Duodenal mucosa (tissue), 2 donors: Measurements from ENCODE around the gene HSDL2.

Experiments
- H3K27ac ChIP-seq: one replicate; pipeline ENCODE4 v1.7.0; 2013; ENCODE audit warnings: low read depth, low read length
- H3K27me3 ChIP-seq, 2 donors: one replicate each; pipeline ENCODE4 v1.7.0; 2013; ENCODE audit warnings: low read length in 2 of 2, control low read depth in 1 of 2; ENCODE audit not compliant: insufficient read depth in 2 of 2, control insufficient read depth in 1 of 2
- H3K36me3 ChIP-seq, 2 donors: one replicate each; pipeline ENCODE4 v1.7.0; 2013; ENCODE audit warnings: low read length in 2 of 2, control low read depth in 1 of 2; ENCODE audit not compliant: insufficient read depth in 2 of 2, control insufficient read depth in 1 of 2
- H3K4me1 ChIP-seq, 2 donors: one replicate each; pipeline ENCODE4 v1.7.0; 2013; ENCODE audit warnings: low read length in 2 of 2, control low read depth in 1 of 2; ENCODE audit not compliant: insufficient read depth in 2 of 2, control insufficient read depth in 1 of 2
- H3K4me3 ChIP-seq, 2 donors: one replicate each; pipeline ENCODE4 v1.7.0; 2013; ENCODE audit warnings: low read length in 2 of 2, low read depth in 1 of 2
- H3K9ac ChIP-seq, 2 donors: one replicate each; pipeline ENCODE4 v1.7.0; 2013; ENCODE audit warnings: low read length in 2 of 2, low read depth in 1 of 2
- H3K9me3 ChIP-seq, 2 donors: one replicate each; pipeline ENCODE4 v1.7.0; 2013; ENCODE audit warnings: low read length in 2 of 2, control low read depth in 1 of 2; ENCODE audit not compliant: control insufficient read depth in 1 of 2

The HSDL2 gene

GRCh38 chr9:112380102-112380824 lies at the start of gene HSDL2:
Gene HSDL2, plus strand, starts transcription at chr9:112380108. Its CDS starts 56 bp downstream, at chr9:112380164.
- peaks cover 21 to 40% of the 10 kb centered on the region in 2 donors for H3K4me1 ChIP-seq
- H3K36me3 ChIP-seq = no peaks in the 10 kb centered on the region

GRCh38 chr9:112331674-112331952 lies 48.3 kb upstream of the HSDL2 start:
- Histone ChIP-seq H3K4me3 (peak overlapping the region; percentile 79 to 93), H3K36me3 (no peaks in the 10 kb centered on the region), H3K27me3 (no peaks in the 10 kb centered on the region), H3K4me1 (peaks cover 18 to 41% of the 10 kb centered on the region in 2 donors), H3K9ac (peak overlapping the region in 1 of 2 donors; percentile 92), H3K27ac (no peak overlapping the region), H3K9me3 (no peaks in the 10 kb centered on the region)

More at GRCh38 chr9:112380102-112380824, at the start of gene HSDL2:
- Histone ChIP-seq H3K27me3 (no peaks in the 10 kb centered on the region), H3K27ac (peak within 1 kb of the TSS; percentile 97), H3K9ac (peak within 1 kb of the TSS; percentile 89 to 100), H3K9me3 (no peaks in the 10 kb centered on the region), H3K4me3 (peak within 1 kb of the TSS; percentile 93 to 98)

GRCh38 chr9:112332214-112332613 lies 47.7 kb upstream of the HSDL2 start:
- no peaks in the 10 kb centered on the region for H3K9me3 ChIP-seq
- H3K27me3 ChIP-seq = no peaks in the 10 kb centered on the region
- peaks cover 24 to 40% of the 10 kb centered on the region in 2 donors for H3K4me1 ChIP-seq
- peak overlapping the region; percentile 79 to 93 for H3K4me3 ChIP-seq
- peak overlapping the region; percentile 92 to 97 for H3K9ac ChIP-seq
- H3K27ac ChIP-seq = peak overlapping the region; percentile 99
- no peaks in the 10 kb centered on the region for H3K36me3 ChIP-seq

- peak overlapping the region; percentile 92 to 97 for H3K9ac ChIP-seq
- peak overlapping the region; percentile 99 for H3K27ac ChIP-seq
- no peaks in the 10 kb centered on the region for H3K27me3 ChIP-seq
- peaks cover 26 to 42% of the 10 kb centered on the region in 2 donors for H3K4me1 ChIP-seq
- H3K36me3 ChIP-seq = no peaks in the 10 kb centered on the region
- H3K9me3 ChIP-seq = no peaks in the 10 kb centered on the region
- H3K4me3 ChIP-seq = peak overlapping the region; percentile 79 to 93
Observed at GRCh38 chr9:112332674-112332976, 47.3 kb upstream of the HSDL2 start.

- H3K4me1 ChIP-seq = peaks cover 28 to 39% of the 10 kb centered on the region in 2 donors
- peak within 1 kb of the TSS; percentile 92 to 97 for H3K9ac ChIP-seq
- peak within 1 kb of the TSS; percentile 99 for H3K27ac ChIP-seq
- H3K4me3 ChIP-seq = peak within 1 kb of the TSS; percentile 90 to 93
- no peaks in the 10 kb centered on the region for H3K27me3 ChIP-seq
- H3K36me3 ChIP-seq = no peaks in the 10 kb centered on the region
- H3K9me3 ChIP-seq = no peaks in the 10 kb centered on the region
Observed at GRCh38 chr9:112332977-112333638, 46.8 kb upstream of the HSDL2 start, which contains the start of gene PTBP3. Gene PTBP3, minus strand, starts transcription at chr9:112333619. Its CDS starts 35,754 bp downstream, at chr9:112297865.

GRCh38 chr9:112333639-112334431 lies 46.1 kb upstream of the HSDL2 start:
- Histone ChIP-seq H3K27ac (peak overlapping the region; percentile 99), H3K9ac (peak overlapping the region; percentile 90 to 92), H3K4me3 (peak overlapping the region; percentile 90 to 93), H3K4me1 (peaks cover 30 to 38% of the 10 kb centered on the region in 2 donors), H3K36me3 (no peaks in the 10 kb centered on the region), H3K9me3 (no peaks in the 10 kb centered on the region), H3K27me3 (no peaks in the 10 kb centered on the region)

- Histone ChIP-seq H3K27me3 (no peaks in the 10 kb centered on the region), H3K27ac (peak overlapping the region; percentile 89), H3K9me3 (no peaks in the 10 kb centered on the region), H3K36me3 (no peaks in the 10 kb centered on the region), H3K4me1 (peaks cover 30 to 38% of the 10 kb centered on the region in 2 donors), H3K4me3 (peak overlapping the region; percentile 82 to 90), H3K9ac (peak overlapping the region; percentile 88 to 90)
Observed at GRCh38 chr9:112334432-112334841, 45.5 kb upstream of the HSDL2 start.

- Histone ChIP-seq H3K36me3 (no peaks in the 10 kb centered on the region), H3K9ac (no peak overlapping the region), H3K27me3 (no peaks in the 10 kb centered on the region), H3K27ac (no peak overlapping the region), H3K4me1 (peaks cover 18 to 22% of the 10 kb centered on the region in 2 donors), H3K4me3 (no peak overlapping the region), H3K9me3 (no peaks in the 10 kb centered on the region)
Observed at GRCh38 chr9:112337547-112337946, 42.4 kb upstream of the HSDL2 start.

GRCh38 chr9:112338561-112338960 lies 41.3 kb upstream of the HSDL2 start:
- peaks cover 18 to 22% of the 10 kb centered on the region in 2 donors for H3K4me1 ChIP-seq
- H3K9me3 ChIP-seq = no peaks in the 10 kb centered on the region
- no peak overlapping the region for H3K27ac ChIP-seq
- no peaks in the 10 kb centered on the region for H3K36me3 ChIP-seq
- H3K9ac ChIP-seq = peak overlapping the region in 1 of 2 donors; percentile 9
- no peaks in the 10 kb centered on the region for H3K27me3 ChIP-seq
- no peak overlapping the region for H3K4me3 ChIP-seq

GRCh38 chr9:112339886-112340285 lies 40.0 kb upstream of the HSDL2 start:
- Histone ChIP-seq H3K4me3 (no peak overlapping the region), H3K9ac (no peak overlapping the region), H3K4me1 (peaks cover 12 to 17% of the 10 kb centered on the region in 2 donors), H3K27me3 (no peaks in the 10 kb centered on the region), H3K36me3 (no peaks in the 10 kb centered on the region), H3K9me3 (no peaks in the 10 kb centered on the region), H3K27ac (no peak overlapping the region)
